Activated CD4-positive, alpha-beta memory T cell treated with anti-CD3 and anti-CD28 coated beads, Interleukin-2, amount 10 ng/mL, durations not matched to agents 7 days and 5 days (primary cell): ENCODE data around the gene ZMIZ1. TPM values are rescaled to one million over a fixed set of nuclear protein-coding genes. Genes with fewer than 3 reads are reported as not detected.

Experiments used
- CTCF ChIA-PET: fragments of 350-600 bp; sonication (Branson Sonifier 250); formaldehyde crosslinking; loops from one replicate; lab custom pipeline; 2021; ENCODE audit warnings: antibody characterized with exemption, inconsistent platforms; lab: Charles Lee
- POLR2A ChIA-PET: fragments of 350-600 bp; sonication (Branson Sonifier 250); formaldehyde crosslinking; loops from one replicate; lab custom pipeline; 2021; ENCODE audit warnings: antibody characterized with exemption; lab: Charles Lee
- DNase-seq: peaks from one replicate; pipeline ENCODE4 v3.0.0-alpha.2; 2020
- H3K27ac Mint-ChIP-seq: one replicate; pipeline ENCODE4 v1.8.0; 2021; ENCODE audit warnings: mild to moderate bottlenecking, mixed read lengths
- H3K27me3 Mint-ChIP-seq: one replicate; pipeline ENCODE4 v1.8.0; 2021; ENCODE audit warnings: mixed read lengths
- H3K36me3 Mint-ChIP-seq: one replicate; pipeline ENCODE4 v1.8.0; 2021; ENCODE audit warnings: low read depth, mixed read lengths
- H3K4me1 Mint-ChIP-seq: one replicate; pipeline ENCODE4 v1.8.0; 2021; ENCODE audit warnings: mixed read lengths
- H3K4me3 Mint-ChIP-seq: one replicate; pipeline ENCODE4 v1.8.0; 2021; ENCODE audit warnings: mild to moderate bottlenecking, mixed read lengths
- H3K9me3 Mint-ChIP-seq: one replicate; pipeline ENCODE4 v1.8.0; 2021; ENCODE audit warnings: mixed read lengths
- total RNA-seq, 2 experiments: library from RNA; stranded (reverse); gene quantifications; one replicate each; pipeline ENCODE4 v1.2.3, GENCODE V29; 2021

ZMIZ1 gene
- total RNA-seq, 2 experiments from 2014 or later, result 46.9 to 47.0 TPM

GRCh38 chr10:79087721-79088120, 19.0 kb downstream of the ZMIZ1 start:
- Mint-ChIP-seq H3K9me3 (no peaks in the 10 kb centered on the region), H3K4me3 (no peak overlapping the region), H3K27me3 (no peaks in the 10 kb centered on the region), H3K27ac (no peak overlapping the region), H3K4me1 (peaks cover 25% of the 10 kb centered on the region), H3K36me3 (no peaks in the 10 kb centered on the region)
- ChIA-PET POLR2A (no interaction called here), CTCF (interaction anchor here (1.7 kb wide), 1 partner anchor 107 kb away, joined by 4 read pairs; no protein-coding TSS in a partner anchor)
- no peak for DNase-seq

- Mint-ChIP-seq H3K27me3 (no peaks in the 10 kb centered on the region), H3K4me1 (peaks cover 23% of the 10 kb centered on the region), H3K4me3 (no peak overlapping the region), H3K9me3 (no peaks in the 10 kb centered on the region), H3K36me3 (no peaks in the 10 kb centered on the region), H3K27ac (no peak overlapping the region)
- no peak for DNase-seq
- POLR2A ChIA-PET, result no interaction called here
- CTCF ChIA-PET, result interaction anchor here (1.7 kb wide), 1 partner anchor 107 kb away, joined by 4 read pairs; no protein-coding TSS in a partner anchor
Observed at GRCh38 chr10:79088176-79088575, 19.4 kb downstream of the ZMIZ1 start.

GRCh38 chr10:79088613-79089355, 20.0 kb downstream of the ZMIZ1 start:
- ChIA-PET POLR2A (no interaction called here), CTCF (interaction anchor here (1.7 kb wide), 1 partner anchor 106 kb away, joined by 4 read pairs; no protein-coding TSS in a partner anchor)
- H3K27ac Mint-ChIP-seq, result no peak overlapping the region
- no peaks in the 10 kb centered on the region for H3K27me3 Mint-ChIP-seq
- H3K9me3 Mint-ChIP-seq, result no peaks in the 10 kb centered on the region
- no peak overlapping the region for H3K4me3 Mint-ChIP-seq
- no peak for DNase-seq
- peaks cover 20% of the 10 kb centered on the region for H3K4me1 Mint-ChIP-seq
- no peaks in the 10 kb centered on the region for H3K36me3 Mint-ChIP-seq

GRCh38 chr10:79089632-79090031, 20.9 kb downstream of the ZMIZ1 start:
- H3K4me3 Mint-ChIP-seq, result no peak overlapping the region
- DNase-seq, result no peak
- H3K9me3 Mint-ChIP-seq, result no peaks in the 10 kb centered on the region
- ChIA-PET CTCF (no interaction called here), POLR2A (no interaction called here)
- no peaks in the 10 kb centered on the region for H3K36me3 Mint-ChIP-seq
- H3K27ac Mint-ChIP-seq, result no peak overlapping the region
- peaks cover 12% of the 10 kb centered on the region for H3K4me1 Mint-ChIP-seq
- no peaks in the 10 kb centered on the region for H3K27me3 Mint-ChIP-seq

- peaks cover 9% of the 10 kb centered on the region for H3K4me1 Mint-ChIP-seq
- ChIA-PET CTCF (interaction anchor here (1.1 kb wide), 1 partner anchor 105 kb away, joined by 4 read pairs; no protein-coding TSS in a partner anchor), POLR2A (no interaction called here)
- H3K27me3 Mint-ChIP-seq, result no peaks in the 10 kb centered on the region
- H3K27ac Mint-ChIP-seq, result no peak overlapping the region
- H3K9me3 Mint-ChIP-seq, result no peaks in the 10 kb centered on the region
- H3K36me3 Mint-ChIP-seq, result no peaks in the 10 kb centered on the region
- DNase-seq, result no peak
- H3K4me3 Mint-ChIP-seq, result no peak overlapping the region
Observed at GRCh38 chr10:79090134-79090803, 21.5 kb downstream of the ZMIZ1 start.

- ChIA-PET CTCF (no interaction called here), POLR2A (no interaction called here)
- H3K4me3 Mint-ChIP-seq, result no peak overlapping the region
- H3K4me1 Mint-ChIP-seq, result peaks cover 6% of the 10 kb centered on the region
- no peaks in the 10 kb centered on the region for H3K27me3 Mint-ChIP-seq
- no peak overlapping the region for H3K27ac Mint-ChIP-seq
- H3K36me3 Mint-ChIP-seq, result no peaks in the 10 kb centered on the region
- H3K9me3 Mint-ChIP-seq, result no peaks in the 10 kb centered on the region
- DNase-seq, result no peak
Observed at GRCh38 chr10:79092292-79092896, 23.6 kb downstream of the ZMIZ1 start.

- no peaks in the 10 kb centered on the region for H3K27me3 Mint-ChIP-seq
- H3K4me3 Mint-ChIP-seq, result no peak overlapping the region
- no peak for DNase-seq
- no peaks in the 10 kb centered on the region for H3K36me3 Mint-ChIP-seq
- no peak overlapping the region for H3K27ac Mint-ChIP-seq
- POLR2A ChIA-PET, result no interaction called here
- H3K9me3 Mint-ChIP-seq, result no peaks in the 10 kb centered on the region
- CTCF ChIA-PET, result no interaction called here
- H3K4me1 Mint-ChIP-seq, result peaks cover 6% of the 10 kb centered on the region
Observed at GRCh38 chr10:79093658-79094411, 25.1 kb downstream of the ZMIZ1 start.

- no peak for DNase-seq
- POLR2A ChIA-PET, result no interaction called here
- Mint-ChIP-seq H3K36me3 (no peaks in the 10 kb centered on the region), H3K4me1 (peaks cover 6% of the 10 kb centered on the region), H3K27ac (no peak overlapping the region), H3K4me3 (no peak overlapping the region), H3K9me3 (no peaks in the 10 kb centered on the region), H3K27me3 (no peaks in the 10 kb centered on the region)
- CTCF ChIA-PET, result no interaction called here
Observed at GRCh38 chr10:79094412-79095175, 25.8 kb downstream of the ZMIZ1 start.

- no peak for DNase-seq
- H3K36me3 Mint-ChIP-seq, result no peaks in the 10 kb centered on the region
- H3K27me3 Mint-ChIP-seq, result no peaks in the 10 kb centered on the region
- H3K4me3 Mint-ChIP-seq, result no peak overlapping the region
- H3K27ac Mint-ChIP-seq, result no peak overlapping the region
- H3K4me1 Mint-ChIP-seq, result peaks cover 6% of the 10 kb centered on the region
- H3K9me3 Mint-ChIP-seq, result no peaks in the 10 kb centered on the region
- ChIA-PET CTCF (no interaction called here), POLR2A (no interaction called here)
Observed at GRCh38 chr10:79095316-79095715, 26.6 kb downstream of the ZMIZ1 start.

GRCh38 chr10:79096514-79096913, 27.7 kb downstream of the ZMIZ1 start:
- no peak overlapping the region for H3K27ac Mint-ChIP-seq

GRCh38 chr10:79097021-79097872, 28.5 kb downstream of the ZMIZ1 start:
- H3K4me3 Mint-ChIP-seq, result no peak overlapping the region
- DNase-seq, result no peak
- no peaks in the 10 kb centered on the region for H3K36me3 Mint-ChIP-seq
- no peaks in the 10 kb centered on the region for H3K9me3 Mint-ChIP-seq
- ChIA-PET POLR2A (no interaction called here), CTCF (no interaction called here)
- no peak overlapping the region for H3K27ac Mint-ChIP-seq
- H3K4me1 Mint-ChIP-seq, result peaks cover 11% of the 10 kb centered on the region
- no peaks in the 10 kb centered on the region for H3K27me3 Mint-ChIP-seq

More at GRCh38 chr10:79096514-79096913, 27.7 kb downstream of the ZMIZ1 start:
- ChIA-PET POLR2A (no interaction called here), CTCF (no interaction called here)
- no peaks in the 10 kb centered on the region for H3K27me3 Mint-ChIP-seq
- H3K4me3 Mint-ChIP-seq, result no peak overlapping the region
- H3K4me1 Mint-ChIP-seq, result peaks cover 8% of the 10 kb centered on the region
- no peak for DNase-seq
- H3K9me3 Mint-ChIP-seq, result no peaks in the 10 kb centered on the region
- no peaks in the 10 kb centered on the region for H3K36me3 Mint-ChIP-seq

GRCh38 chr10:79098061-79098460, 29.3 kb downstream of the ZMIZ1 start:
- Mint-ChIP-seq H3K27ac (no peak overlapping the region), H3K4me1 (peaks cover 12% of the 10 kb centered on the region), H3K36me3 (no peaks in the 10 kb centered on the region), H3K9me3 (no peaks in the 10 kb centered on the region), H3K27me3 (no peaks in the 10 kb centered on the region), H3K4me3 (no peak overlapping the region)
- no peak for DNase-seq
- POLR2A ChIA-PET, result no interaction called here
- CTCF ChIA-PET, result no interaction called here
